AG04449 (cell line): ENCODE measurements around the gene TSPEAR.

Experiments
- CTCF ChIA-PET: fragments of 350-600 bp; formaldehyde crosslinking; extraction: SDS; loops from one replicate; lab custom pipeline; 2021; ENCODE audit warnings: antibody characterized with exemption; lab: Yijun Ruan, JAX
- POLR2A ChIA-PET: fragments of 400-600, 350-600 bp; formaldehyde crosslinking; extraction: SDS; loops from one replicate; lab custom pipeline; 2020; ENCODE audit warnings: antibody characterized with exemption, inconsistent platforms; lab: Yijun Ruan, JAX
- DNase-seq: peaks from one replicate; pipeline ENCODE4 v3.0.0-alpha.2; 2010; ENCODE audit warnings: low read depth, low spot score
- H3K4me3 ChIP-seq: 2 replicates; pipeline ENCODE4 v1.5.1; 2011; ENCODE audit warnings: low read depth, mild to moderate bottlenecking, control low read depth, low read length
- CTCF ChIP-seq: IDR thresholded peaks from one replicate; pipeline ENCODE4 v1.5.1; 2011; ENCODE audit warnings: mild to moderate bottlenecking, moderate library complexity, low read length, control low read depth, inconsistent platforms; ENCODE audit not compliant: insufficient read depth; ENCODE audit errors: missing control alignments

TSPEAR gene

GRCh38 chr21:44471996-44472395, 239.4 kb downstream of the TSPEAR start:
- CTCF ChIA-PET: interaction anchor here (1.4 kb wide), 1 partner anchor 11 kb away, joined by 3 read pairs; no protein-coding TSS in a partner anchor
- POLR2A ChIA-PET: no interaction called here
- no peak for DNase-seq
- H3K4me3 ChIP-seq: no peak overlapping the region
- TF ChIP-seq CTCF: no peak

- no peak overlapping the region for H3K4me3 ChIP-seq
- POLR2A ChIA-PET: no interaction called here
- no peak for DNase-seq
- no peak for TF ChIP-seq CTCF
- CTCF ChIA-PET: interaction anchor here (1.0 kb wide), 1 partner anchor 8 kb away, joined by 3 read pairs; no protein-coding TSS in a partner anchor
These were observed 240.0 kb downstream of the TSPEAR start for GRCh38 chr21:44471341-44471740.

- no peak for TF ChIP-seq CTCF
- H3K4me3 ChIP-seq: no peak overlapping the region
- ChIA-PET POLR2A (no interaction called here), CTCF (no interaction called here)
- DNase-seq: no peak
These were observed 243.5 kb downstream of the TSPEAR start for GRCh38 chr21:44467859-44468195.

GRCh38 chr21:44466996-44467858, 244.1 kb downstream of the TSPEAR start:
- ChIA-PET CTCF (no interaction called here), POLR2A (no interaction called here)
- TF ChIP-seq CTCF: no peak
- DNase-seq: no peak
- no peak overlapping the region for H3K4me3 ChIP-seq

GRCh38 chr21:44466351-44466954, 244.9 kb downstream of the TSPEAR start:
- ChIA-PET CTCF (no interaction called here), POLR2A (no interaction called here)
- no peak for DNase-seq
- H3K4me3 ChIP-seq: no peak overlapping the region
- no peak for TF ChIP-seq CTCF

- no peak for DNase-seq
- ChIA-PET POLR2A (no interaction called here), CTCF (interaction anchor here (1.2 kb wide), 1 partner anchor 17 kb away, joined by 3 read pairs; no protein-coding TSS in a partner anchor)
- H3K4me3 ChIP-seq: no peak overlapping the region
- TF ChIP-seq CTCF: no peak
These were observed 247.0 kb downstream of the TSPEAR start for GRCh38 chr21:44464351-44464750.
